Endothelial cell of umbilical vein (primary cell): ENCODE data around the gene STPG4.

Experiments used
- CTCF ChIP-seq, 2 donors: IDR thresholded peaks; 1 replicate in 1 of 2; 2 replicates in 1 of 2; pipeline ENCODE4 v1.5.1; 2011; ENCODE audit warnings: low read length in 2 of 2, mild to moderate bottlenecking in 2 of 2, moderate library complexity in 2 of 2, control low read depth in 1 of 2, inconsistent platforms in 1 of 2, low read depth in 1 of 2; ENCODE audit not compliant: insufficient read depth in 1 of 2; ENCODE audit errors: extremely low read depth in 1 of 2
- EZH2 ChIP-seq: IDR thresholded peaks from 2 replicates; pipeline ENCODE4 v1.6.1; 2012; ENCODE audit warnings: borderline replicate concordance, low read depth, mild to moderate bottlenecking, moderate library complexity, low read length, inconsistent platforms; ENCODE audit not compliant: severe bottlenecking
- FOS ChIP-seq: IDR thresholded peaks from 2 replicates; pipeline ENCODE4 v1.6.1; 2011; ENCODE audit warnings: mild to moderate bottlenecking, low read length, moderate library complexity, borderline replicate concordance; ENCODE audit not compliant: insufficient read depth
- GATA2 ChIP-seq: IDR thresholded peaks from 2 replicates; pipeline ENCODE4 v1.7.0; 2011; ENCODE audit warnings: low read depth, mild to moderate bottlenecking, moderate library complexity, mixed read lengths, low read length; ENCODE audit not compliant: insufficient read length, insufficient read depth
- MAX ChIP-seq: IDR thresholded peaks from 2 replicates; pipeline ENCODE4 v1.6.1; 2011; ENCODE audit not compliant: insufficient read depth, insufficient read length
- MYC ChIP-seq: IDR thresholded peaks from one replicate; pipeline ENCODE4 v1.6.1; 2011; ENCODE audit warnings: mild to moderate bottlenecking, low read depth, low read length
- POLR2A ChIP-seq: IDR thresholded peaks from 2 replicates; pipeline ENCODE4 v1.6.1; 2012; ENCODE audit warnings: low read depth, mild to moderate bottlenecking, control low read depth, low read length
- POLR2AphosphoS5 ChIP-seq: IDR thresholded peaks from 2 replicates; pipeline ENCODE4 v1.6.1; 2012; ENCODE audit warnings: low read depth, mild to moderate bottlenecking, control low read depth, low read length, moderate library complexity; ENCODE audit not compliant: insufficient read depth

GRCh38 chr2:47204691-47205090, 49.6 kb upstream of the STPG4 start:
- no peak for TF ChIP-seq CTCF (IDR thresholded peaks at IDR 0.05; ENCODE audit: extremely low read depth in 1 of 2, insufficient read depth in 1 of 2, low read depth in 1 of 2, low read length in 2 of 2)
- TF ChIP-seq EZH2 = no peak
- TF ChIP-seq FOS = no peak
- no peak for TF ChIP-seq POLR2AphosphoS5
- TF ChIP-seq MAX = no peak
- no peak for TF ChIP-seq MYC
- no peak for TF ChIP-seq POLR2A
- TF ChIP-seq GATA2 = no peak
